Liver (tissue), 9 donors: ENCODE measurements around the gene HSPG2. TPM values are rescaled to one million over a fixed set of nuclear protein-coding genes. Genes with fewer than 3 reads are reported as not detected.

Source experiments
- DNase-seq: peaks from one replicate; pipeline ENCODE4 v3.0.0-alpha.2; 2017; ENCODE audit warnings: low spot score
- H3K27ac ChIP-seq, 2 donors: one replicate each; pipeline ENCODE4 v1.7.0; 2013; ENCODE audit warnings: inconsistent platforms in 2 of 2, low read length in 2 of 2, control low read depth in 1 of 2, low read depth in 1 of 2, mild to moderate bottlenecking in 1 of 2
- H3K27me3 ChIP-seq, 4 donors: one replicate each; pipeline versions ENCODE4 v1.6.1 to v1.7.0; 2013; ENCODE audit warnings: low read length in 3 of 4, inconsistent platforms in 1 of 4, mild to moderate bottlenecking in 1 of 4, moderate library complexity in 1 of 4; ENCODE audit not compliant: control insufficient read depth in 4 of 4, insufficient read depth in 4 of 4
- H3K36me3 ChIP-seq, 4 donors: one replicate each; pipeline versions ENCODE4 v1.6.1 to v1.7.0; 2013; ENCODE audit warnings: low read length in 3 of 4, mild to moderate bottlenecking in 3 of 4, low read depth in 1 of 4, moderate library complexity in 1 of 4; ENCODE audit not compliant: control insufficient read depth in 4 of 4, insufficient read depth in 3 of 4
- H3K4me1 ChIP-seq, 4 donors: one replicate each; pipeline versions ENCODE4 v1.6.1 to v1.7.0; 2013; ENCODE audit warnings: low read length in 3 of 4, mild to moderate bottlenecking in 3 of 4, moderate library complexity in 1 of 4; ENCODE audit not compliant: control insufficient read depth in 4 of 4, insufficient read depth in 4 of 4
- H3K4me3 ChIP-seq, 3 donors: one replicate each; pipeline versions ENCODE4 v1.6.1 to v1.7.0; 2013; ENCODE audit warnings: low read length in 3 of 3, control low read depth in 1 of 3, low read depth in 1 of 3, mild to moderate bottlenecking in 1 of 3
- H3K9ac ChIP-seq, 2 donors: one replicate each; pipeline ENCODE4 v1.7.0; 2013; ENCODE audit warnings: low read length in 2 of 2, mild to moderate bottlenecking in 2 of 2, moderate library complexity in 2 of 2, control low read depth in 1 of 2, low read depth in 1 of 2
- H3K9me3 ChIP-seq, 4 donors: one replicate each; pipeline versions ENCODE4 v1.6.1 to v1.7.0; 2013; ENCODE audit warnings: low read length in 3 of 4; ENCODE audit not compliant: control insufficient read depth in 4 of 4
- EGR1 ChIP-seq, 2 donors: IDR thresholded peaks; 2 replicates each; pipeline ENCODE4 v1.6.1; 2016 to 2018; ENCODE audit warnings: antibody characterized with exemption in 2 of 2, low read depth in 2 of 2
- FOXA1 ChIP-seq: IDR thresholded peaks from 2 replicates; pipeline ENCODE4 v1.6.1; 2016; ENCODE audit warnings: antibody characterized with exemption
- FOXA2 ChIP-seq: IDR thresholded peaks from 2 replicates; pipeline ENCODE4 v1.6.1; 2016; ENCODE audit warnings: antibody characterized with exemption
- GABPA ChIP-seq, 2 donors: IDR thresholded peaks in 1 of 2; conservative IDR thresholded peaks in 1 of 2; 2 replicates each; pipeline ENCODE4 v1.6.1; 2016; ENCODE audit warnings: antibody characterized with exemption in 2 of 2, mild to moderate bottlenecking in 1 of 2, moderate library complexity in 1 of 2
- HNF4A ChIP-seq, 2 donors: conservative IDR thresholded peaks; 2 replicates each; pipeline ENCODE4 v1.6.1; 2016; ENCODE audit warnings: antibody characterized with exemption in 2 of 2, mild to moderate bottlenecking in 2 of 2
- HNF4G ChIP-seq: IDR thresholded peaks from 2 replicates; pipeline ENCODE4 v1.6.1; 2016; ENCODE audit warnings: antibody characterized with exemption
- JUND ChIP-seq, 2 donors: IDR thresholded peaks; 2 replicates each; pipeline ENCODE4 v1.6.1; 2016; ENCODE audit warnings: antibody characterized with exemption in 2 of 2
- NR2F2 ChIP-seq: IDR thresholded peaks from 2 replicates; pipeline ENCODE4 v1.6.1; 2016; ENCODE audit warnings: antibody characterized with exemption
- RAD21 ChIP-seq, 2 donors: IDR thresholded peaks; 2 replicates each; pipeline ENCODE4 v1.6.1; 2016; ENCODE audit warnings: antibody characterized with exemption in 2 of 2, mild to moderate bottlenecking in 2 of 2
- REST ChIP-seq: IDR thresholded peaks from 2 replicates; pipeline ENCODE4 v1.6.1; 2016; ENCODE audit warnings: antibody characterized with exemption, mild to moderate bottlenecking
- RXRA ChIP-seq, 2 donors: IDR thresholded peaks; 2 replicates each; pipeline ENCODE4 v1.6.1; 2017 to 2018; ENCODE audit warnings: antibody characterized with exemption in 2 of 2, mild to moderate bottlenecking in 1 of 2
- SP1 ChIP-seq: IDR thresholded peaks from 2 replicates; pipeline ENCODE4 v1.6.1; 2018; ENCODE audit warnings: antibody characterized with exemption, mild to moderate bottlenecking
- TAF1 ChIP-seq: conservative IDR thresholded peaks from 2 replicates; pipeline ENCODE4 v1.6.1; 2016; ENCODE audit warnings: antibody characterized with exemption, mild to moderate bottlenecking
- YY1 ChIP-seq: IDR thresholded peaks from 2 replicates; pipeline ENCODE4 v1.6.1; 2016; ENCODE audit warnings: antibody characterized with exemption, mild to moderate bottlenecking
- ZBTB33 ChIP-seq: IDR thresholded peaks from 2 replicates; pipeline ENCODE4 v1.6.1; 2016; ENCODE audit warnings: antibody characterized with exemption
- WGBS: extraction: QIAGEN DNeasy Blood & Tissue Kit; methylation state at CpG from one replicate; pipeline ENCODE4 v1.1.7; 2013; 5-methylcytosine and 5-hydroxymethylcytosine counted together
- polyA plus RNA-seq, 2 donors: library from polyadenylated mRNA; stranded (reverse) in 1 of 2; unstranded in 1 of 2; fragments of 200-250 nt in 1 of 2; fragments of >200 nt in 1 of 2; fragmentation: Nextera tagmentation in 1 of 2; extraction: Ambion mirVana in 1 of 2; gene quantifications; one replicate each; pipeline versions ENCODE4 v1.2.1 to v1.2.3, GENCODE V29; 2013 to 2015
- total RNA-seq, 2 donors: library from RNA; depleted of rRNA; stranded (reverse); fragments of >200 nt; gene quantifications; one replicate each; pipeline ENCODE4 v1.2.3, GENCODE V29; 2014
- TF ChIP-seq, protein P1 (sequence below): fragments of 150-350 bp; IDR thresholded peaks from 2 replicates; pipeline ENCODE4 v1.5.1; 2017; ENCODE audit warnings: improper control_type of control experiment, low read depth, low read length; ENCODE audit not compliant: missing input control
- TF ChIP-seq, protein P2 (sequence below): IDR thresholded peaks from 2 replicates; pipeline ENCODE4 v1.6.1; 2016; ENCODE audit warnings: antibody characterized with exemption
- TF ChIP-seq, protein P3 (sequence below): IDR thresholded peaks from 2 replicates; pipeline ENCODE4 v1.6.1; 2016; ENCODE audit warnings: antibody characterized with exemption
- donor health status: healthy.
- donor health status: healthy.
- donor health status: healthy.
- donor health status: healthy.
- donor health status: healthy.

HSPG2 gene
- total and polyA plus RNA-seq, 4 donors, result 5.6 to 43.9 (median 23.9) TPM

DNA sequence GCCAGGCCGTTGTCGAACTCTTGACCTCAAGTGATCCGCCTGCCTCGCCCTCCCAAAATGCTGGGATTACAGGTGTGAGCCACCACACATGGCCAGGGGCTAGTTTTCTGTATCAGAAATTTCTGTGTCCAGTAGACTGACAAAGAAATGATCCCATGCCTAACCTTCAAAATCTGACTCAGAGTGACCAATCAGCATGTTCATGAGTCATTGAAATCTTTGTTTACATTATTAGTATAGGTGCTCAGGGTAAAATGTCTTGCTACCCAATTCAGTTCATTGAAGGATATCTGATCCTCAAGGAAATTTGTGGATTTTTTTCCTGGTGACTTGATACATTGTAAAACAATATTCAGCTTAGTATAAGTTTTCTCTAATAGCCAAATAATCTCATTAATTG lies 136.0 kb downstream of the HSPG2 start:
- Histone ChIP-seq H3K27me3 (no peaks in the 10 kb centered on the region), H3K9ac (no peak overlapping the region), H3K4me1 (no peaks in the 10 kb centered on the region), H3K36me3 (no peaks in the 10 kb centered on the region), H3K27ac (no peak overlapping the region), H3K9me3 (no peaks in the 10 kb centered on the region), H3K4me3 (no peak overlapping the region)
- TF ChIP-seq, protein P1, sequence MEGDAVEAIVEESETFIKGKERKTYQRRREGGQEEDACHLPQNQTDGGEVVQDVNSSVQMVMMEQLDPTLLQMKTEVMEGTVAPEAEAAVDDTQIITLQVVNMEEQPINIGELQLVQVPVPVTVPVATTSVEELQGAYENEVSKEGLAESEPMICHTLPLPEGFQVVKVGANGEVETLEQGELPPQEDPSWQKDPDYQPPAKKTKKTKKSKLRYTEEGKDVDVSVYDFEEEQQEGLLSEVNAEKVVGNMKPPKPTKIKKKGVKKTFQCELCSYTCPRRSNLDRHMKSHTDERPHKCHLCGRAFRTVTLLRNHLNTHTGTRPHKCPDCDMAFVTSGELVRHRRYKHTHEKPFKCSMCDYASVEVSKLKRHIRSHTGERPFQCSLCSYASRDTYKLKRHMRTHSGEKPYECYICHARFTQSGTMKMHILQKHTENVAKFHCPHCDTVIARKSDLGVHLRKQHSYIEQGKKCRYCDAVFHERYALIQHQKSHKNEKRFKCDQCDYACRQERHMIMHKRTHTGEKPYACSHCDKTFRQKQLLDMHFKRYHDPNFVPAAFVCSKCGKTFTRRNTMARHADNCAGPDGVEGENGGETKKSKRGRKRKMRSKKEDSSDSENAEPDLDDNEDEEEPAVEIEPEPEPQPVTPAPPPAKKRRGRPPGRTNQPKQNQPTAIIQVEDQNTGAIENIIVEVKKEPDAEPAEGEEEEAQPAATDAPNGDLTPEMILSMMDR, result no peak
- no peak for TF ChIP-seq FOXA2
- no peak for TF ChIP-seq TAF1
- no peak for TF ChIP-seq FOXA1
- no peak for TF ChIP-seq HNF4G
- TF ChIP-seq HNF4A (conservative IDR thresholded peaks at IDR 0.05), result no peak
- TF ChIP-seq RXRA (IDR thresholded peaks at IDR 0.05), result no peak
- no peak for TF ChIP-seq GABPA (IDR thresholded peaks at IDR 0.05 in 1 of 2, conservative IDR thresholded peaks at IDR 0.05 in 1 of 2)
- no peak for TF ChIP-seq EGR1 (IDR thresholded peaks at IDR 0.05; ENCODE audit: low read depth in 2 of 2)
- TF ChIP-seq RAD21 (IDR thresholded peaks at IDR 0.05), result no peak
- no peak for TF ChIP-seq REST
- TF ChIP-seq JUND (IDR thresholded peaks at IDR 0.05), result no peak
- WGBS, result 94% methylated on average over 4 of the region's 4 CpGs
- no peak for DNase-seq

- WGBS, result 76% methylated on average over 5 of the region's 5 CpGs
- H3K4me3 ChIP-seq, result no peak overlapping the region
- H3K27me3 ChIP-seq, result no peaks in the 10 kb centered on the region
- TF ChIP-seq REST, result no peak
- no peak for TF ChIP-seq RXRA (IDR thresholded peaks at IDR 0.05)
- TF ChIP-seq ZBTB33, result no peak
- no peak for TF ChIP-seq GABPA (IDR thresholded peaks at IDR 0.05 in 1 of 2, conservative IDR thresholded peaks at IDR 0.05 in 1 of 2)
- no peak for TF ChIP-seq EGR1 (IDR thresholded peaks at IDR 0.05; ENCODE audit: low read depth in 2 of 2)
- TF ChIP-seq NR2F2, result no peak
- TF ChIP-seq HNF4A (conservative IDR thresholded peaks at IDR 0.05), result no peak
- TF ChIP-seq TAF1, result no peak
- TF ChIP-seq SP1, result no peak
- TF ChIP-seq, protein P1, result no peak
- no peak for TF ChIP-seq YY1
- TF ChIP-seq, protein P2, sequence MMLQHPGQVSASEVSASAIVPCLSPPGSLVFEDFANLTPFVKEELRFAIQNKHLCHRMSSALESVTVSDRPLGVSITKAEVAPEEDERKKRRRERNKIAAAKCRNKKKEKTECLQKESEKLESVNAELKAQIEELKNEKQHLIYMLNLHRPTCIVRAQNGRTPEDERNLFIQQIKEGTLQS, result no peak
- no peak for TF ChIP-seq FOXA1
- TF ChIP-seq, protein P3, sequence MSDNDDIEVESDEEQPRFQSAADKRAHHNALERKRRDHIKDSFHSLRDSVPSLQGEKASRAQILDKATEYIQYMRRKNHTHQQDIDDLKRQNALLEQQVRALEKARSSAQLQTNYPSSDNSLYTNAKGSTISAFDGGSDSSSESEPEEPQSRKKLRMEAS, result no peak
- TF ChIP-seq HNF4G, result no peak
- no peak for TF ChIP-seq FOXA2
- no peak for TF ChIP-seq RAD21 (IDR thresholded peaks at IDR 0.05)
- no peak overlapping the region for H3K9ac ChIP-seq
- peaks cover 0 to 6% (median 4%) of the 10 kb centered on the region in 4 donors for H3K9me3 ChIP-seq
- H3K4me1 ChIP-seq, result no peaks in the 10 kb centered on the region
- no peak for DNase-seq
- H3K27ac ChIP-seq, result no peak overlapping the region
- H3K36me3 ChIP-seq, result no peaks in the 10 kb centered on the region
Observed at GRCh38 chr1:21799730-21800129, 137.4 kb downstream of the HSPG2 start.
